SH-SY5Y (cell line): ENCODE measurements around the gene CLEC2L.

Source experiments
- GATA2 ChIP-seq: IDR thresholded peaks from 2 replicates; pipeline ENCODE4 v1.6.1; 2011; ENCODE audit warnings: mild to moderate bottlenecking, low read depth, low read length
- GATA3 ChIP-seq: IDR thresholded peaks from 2 replicates; pipeline ENCODE4 v1.6.1; 2011; ENCODE audit warnings: low read depth, mild to moderate bottlenecking, low read length, moderate library complexity

GRCh38 chr7:139567647-139568345 is 44.3 kb downstream of the CLEC2L start:
- TF ChIP-seq GATA2 (no peak), GATA3 (no peak)
